ENCODE results near the gene NOP14. TPM values are rescaled to one million over a fixed set of nuclear protein-coding genes. Genes with fewer than 3 reads are reported as not detected.
"Not testable (repeated sequence)": the region's sequence is repeated elsewhere in the genome, so short reads cannot be mapped to it uniquely, and the experiment has no call there.

NOP14 gene
- polyA plus RNA-seq, 1 of the 3 experiments (the other 2 are of a cell fraction) = 9.8 TPM

GRCh38 chr4:2938411-2938810, 24.8 kb downstream of the NOP14 start:
- POLR2A ChIA-PET = interaction anchor here (1.4 kb wide), 1 partner anchor 171 kb away, joined by 3 read pairs; no protein-coding TSS in a partner anchor
- H3K9me3 ChIP-seq; DNase-seq; H3K4me3 ChIP-seq (ENCODE audit: low read depth in 2 of 2, low read length in 1 of 2); H3K9me2 ChIP-seq; H3K9ac ChIP-seq; CTCF ChIA-PET; H2AFZ ChIP-seq (ENCODE audit: low read depth); H3K4me2 ChIP-seq; H3K27me3 ChIP-seq (ENCODE audit: insufficient read depth); H3K27ac ChIP-seq (ENCODE audit: low read depth in 2 of 2, low read length in 1 of 2): not testable (repeated sequence)
- Histone ChIP-seq H3K36me3 (replicated peaks in 1 of 2; ENCODE audit: control insufficient read depth in 1 of 2, insufficient read depth in 2 of 2, low read length in 1 of 2) (peaks cover 30 to 58% of the 10 kb centered on the region in 2 experiments), H3F3A (replicated peaks; ENCODE audit: insufficient read depth) (peaks cover 16% of the 10 kb centered on the region), H3K4me1 (ENCODE audit: control insufficient read depth in 1 of 2, insufficient read depth in 2 of 2, low read depth in 1 of 2, low read length in 1 of 2) (peaks cover 14 to 30% of the 10 kb centered on the region in 2 experiments), H3K79me2 (ENCODE audit: insufficient read depth) (peaks cover 39% of the 10 kb centered on the region), H4K20me1 (ENCODE audit: insufficient read depth) (0 out of 2 replicates have a peak, but pooled peaks cover 19% of the 10 kb centered on the region)
- WGBS (ENCODE audit: low lambda C conversion rate) = 96% methylated on average over 9 of the region's 10 CpGs

DNA sequence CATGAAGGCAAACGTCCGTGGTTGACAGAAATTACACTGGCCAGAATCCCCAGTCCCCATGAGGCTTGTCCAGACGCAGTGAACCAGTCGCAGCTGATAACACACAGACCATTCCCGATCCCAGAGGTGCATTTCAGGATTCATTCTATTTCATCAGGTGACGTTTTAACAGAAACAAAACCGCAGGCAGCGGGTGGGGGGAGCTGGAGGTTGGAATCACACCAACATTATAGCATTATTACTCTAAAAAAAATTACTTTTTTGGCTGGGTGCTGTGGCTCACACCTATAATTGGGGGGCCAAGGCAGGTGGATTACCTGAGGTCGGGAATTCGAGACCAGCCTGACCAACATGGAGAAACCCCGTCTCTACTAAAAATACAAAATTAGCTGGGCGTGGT, 25.2 kb downstream of the NOP14 start:
- Histone ChIP-seq H3F3A (replicated peaks; ENCODE audit: insufficient read depth) (peaks cover 16% of the 10 kb centered on the region), H3K36me3 (replicated peaks in 1 of 2; ENCODE audit: control insufficient read depth in 1 of 2, insufficient read depth in 2 of 2, low read length in 1 of 2) (peaks cover 30 to 54% of the 10 kb centered on the region in 2 experiments), H2AFZ (ENCODE audit: low read depth) (no peak overlapping the region), H3K9me3 (no peaks in the 10 kb centered on the region), H3K27me3 (ENCODE audit: insufficient read depth) (no peaks in the 10 kb centered on the region), H3K9me2 (no peaks in the 10 kb centered on the region), H3K9ac (no peak overlapping the region), H3K79me2 (ENCODE audit: insufficient read depth) (peaks cover 43% of the 10 kb centered on the region), H3K4me2 (peak overlapping the region; percentile 24; the same call in 1 of the 2 replicates), H4K20me1 (ENCODE audit: insufficient read depth) (0 out of 2 replicates have a peak, but pooled peaks cover 19% of the 10 kb centered on the region), H3K4me1 (ENCODE audit: control insufficient read depth in 1 of 2, insufficient read depth in 2 of 2, low read depth in 1 of 2, low read length in 1 of 2) (peaks cover 18 to 34% of the 10 kb centered on the region in 2 experiments), H3K4me3 (ENCODE audit: low read depth in 2 of 2, low read length in 1 of 2) (no peak overlapping the region), H3K27ac (ENCODE audit: low read depth in 2 of 2, low read length in 1 of 2) (peak overlapping the region in 1 of 2 experiments; percentile 25; a peak in 1 of 4 replicates)
- DNase-seq = no peak
- 86% methylated on average over 12 of the region's 12 CpGs for WGBS (ENCODE audit: low lambda C conversion rate)
- TF ChIP-seq, protein P1, sequence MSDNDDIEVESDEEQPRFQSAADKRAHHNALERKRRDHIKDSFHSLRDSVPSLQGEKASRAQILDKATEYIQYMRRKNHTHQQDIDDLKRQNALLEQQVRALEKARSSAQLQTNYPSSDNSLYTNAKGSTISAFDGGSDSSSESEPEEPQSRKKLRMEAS (IDR thresholded peaks at IDR 0.05; ENCODE audit: low read depth) = no peak
- TF ChIP-seq RFX5 (IDR thresholded peaks at IDR 0.05; ENCODE audit: low read length) = no peak
- TF ChIP-seq, protein P2, sequence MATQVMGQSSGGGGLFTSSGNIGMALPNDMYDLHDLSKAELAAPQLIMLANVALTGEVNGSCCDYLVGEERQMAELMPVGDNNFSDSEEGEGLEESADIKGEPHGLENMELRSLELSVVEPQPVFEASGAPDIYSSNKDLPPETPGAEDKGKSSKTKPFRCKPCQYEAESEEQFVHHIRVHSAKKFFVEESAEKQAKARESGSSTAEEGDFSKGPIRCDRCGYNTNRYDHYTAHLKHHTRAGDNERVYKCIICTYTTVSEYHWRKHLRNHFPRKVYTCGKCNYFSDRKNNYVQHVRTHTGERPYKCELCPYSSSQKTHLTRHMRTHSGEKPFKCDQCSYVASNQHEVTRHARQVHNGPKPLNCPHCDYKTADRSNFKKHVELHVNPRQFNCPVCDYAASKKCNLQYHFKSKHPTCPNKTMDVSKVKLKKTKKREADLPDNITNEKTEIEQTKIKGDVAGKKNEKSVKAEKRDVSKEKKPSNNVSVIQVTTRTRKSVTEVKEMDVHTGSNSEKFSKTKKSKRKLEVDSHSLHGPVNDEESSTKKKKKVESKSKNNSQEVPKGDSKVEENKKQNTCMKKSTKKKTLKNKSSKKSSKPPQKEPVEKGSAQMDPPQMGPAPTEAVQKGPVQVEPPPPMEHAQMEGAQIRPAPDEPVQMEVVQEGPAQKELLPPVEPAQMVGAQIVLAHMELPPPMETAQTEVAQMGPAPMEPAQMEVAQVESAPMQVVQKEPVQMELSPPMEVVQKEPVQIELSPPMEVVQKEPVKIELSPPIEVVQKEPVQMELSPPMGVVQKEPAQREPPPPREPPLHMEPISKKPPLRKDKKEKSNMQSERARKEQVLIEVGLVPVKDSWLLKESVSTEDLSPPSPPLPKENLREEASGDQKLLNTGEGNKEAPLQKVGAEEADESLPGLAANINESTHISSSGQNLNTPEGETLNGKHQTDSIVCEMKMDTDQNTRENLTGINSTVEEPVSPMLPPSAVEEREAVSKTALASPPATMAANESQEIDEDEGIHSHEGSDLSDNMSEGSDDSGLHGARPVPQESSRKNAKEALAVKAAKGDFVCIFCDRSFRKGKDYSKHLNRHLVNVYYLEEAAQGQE (IDR thresholded peaks at IDR 0.05; ENCODE audit: low read depth, low read length) = no peak
- TF ChIP-seq FOXJ3 (CRISPR knock-in tag; IDR thresholded peaks at IDR 0.05) = no peak
- TF ChIP-seq NRF1 (IDR thresholded peaks at IDR 0.05; ENCODE audit: low read depth, low read length) = no peak
- TF ChIP-seq MXI1 (IDR thresholded peaks at IDR 0.05; ENCODE audit: low read depth, low read length) = no peak
- TF ChIP-seq IRF3 (IDR thresholded peaks at IDR 0.05; ENCODE audit: low read depth, low read length) = no peak
- TF ChIP-seq FOXM1 (IDR thresholded peaks at IDR 0.05; ENCODE audit: low read depth) = no peak
- no peak for TF ChIP-seq RAD21 (IDR thresholded peaks at IDR 0.05; ENCODE audit: low read length)
- TF ChIP-seq EZH2phosphoT487 (IDR thresholded peaks at IDR 0.05; ENCODE audit: borderline replicate concordance, low read depth) = no peak
- TF ChIP-seq ELF1 (IDR thresholded peaks at IDR 0.05) = no peak
- TF ChIP-seq TEAD4 (IDR thresholded peaks at IDR 0.05; ENCODE audit: borderline replicate concordance, insufficient read depth) = no peak
- no peak for TF ChIP-seq MEF2A (IDR thresholded peaks at IDR 0.05; ENCODE audit: borderline replicate concordance, low read depth)
- TF ChIP-seq RXRA (IDR thresholded peaks at IDR 0.05; ENCODE audit: borderline replicate concordance, low read depth) = no peak
- no peak for TF ChIP-seq SMC3 (IDR thresholded peaks at IDR 0.05; ENCODE audit: low read depth, low read length)
- POLR2A ChIA-PET = interaction anchor here (1.4 kb wide), 1 partner anchor 170 kb away, joined by 3 read pairs; no protein-coding TSS in a partner anchor
- CTCF ChIA-PET = no interaction called here

Measured in SK-N-SH (cell line).